Cerebellar nuclear complex (tissue), 1 donor: ENCODE data around the gene SEPSECS.
"Not testable (repeated sequence)": the region's sequence is repeated elsewhere in the genome, so short reads cannot be mapped to it uniquely, and the experiment has no call there.

ENCODE experiments used
- DNase-seq, 2 experiments: peaks; one replicate each; lab custom pipeline; 2025; lab: John Stamatoyannopoulos, UW

The SEPSECS gene

GRCh38 chr4:25083441-25083840, 76.8 kb downstream of the SEPSECS start:
- not testable (repeated sequence) for DNase-seq

GRCh38 chr4:25081866-25082471, 78.3 kb downstream of the SEPSECS start:
- no peak for DNase-seq

- DNase-seq, result no peak
Observed at GRCh38 chr4:25080571-25080970, 79.7 kb downstream of the SEPSECS start.

GRCh38 chr4:25078523-25078922, 81.7 kb downstream of the SEPSECS start:
- no peak for DNase-seq

- no peak for DNase-seq
Observed at GRCh38 chr4:25076625-25077398, 83.4 kb downstream of the SEPSECS start.

GRCh38 chr4:25075851-25076250, 84.4 kb downstream of the SEPSECS start:
- DNase-seq, result no peak

GRCh38 chr4:25075129-25075528, 85.1 kb downstream of the SEPSECS start:
- DNase-seq, result no peak

GRCh38 chr4:25070545-25070944, 89.7 kb downstream of the SEPSECS start:
- no peak for DNase-seq
